ENCODE results near the gene SHCBP1L.

SHCBP1L gene

DNA sequence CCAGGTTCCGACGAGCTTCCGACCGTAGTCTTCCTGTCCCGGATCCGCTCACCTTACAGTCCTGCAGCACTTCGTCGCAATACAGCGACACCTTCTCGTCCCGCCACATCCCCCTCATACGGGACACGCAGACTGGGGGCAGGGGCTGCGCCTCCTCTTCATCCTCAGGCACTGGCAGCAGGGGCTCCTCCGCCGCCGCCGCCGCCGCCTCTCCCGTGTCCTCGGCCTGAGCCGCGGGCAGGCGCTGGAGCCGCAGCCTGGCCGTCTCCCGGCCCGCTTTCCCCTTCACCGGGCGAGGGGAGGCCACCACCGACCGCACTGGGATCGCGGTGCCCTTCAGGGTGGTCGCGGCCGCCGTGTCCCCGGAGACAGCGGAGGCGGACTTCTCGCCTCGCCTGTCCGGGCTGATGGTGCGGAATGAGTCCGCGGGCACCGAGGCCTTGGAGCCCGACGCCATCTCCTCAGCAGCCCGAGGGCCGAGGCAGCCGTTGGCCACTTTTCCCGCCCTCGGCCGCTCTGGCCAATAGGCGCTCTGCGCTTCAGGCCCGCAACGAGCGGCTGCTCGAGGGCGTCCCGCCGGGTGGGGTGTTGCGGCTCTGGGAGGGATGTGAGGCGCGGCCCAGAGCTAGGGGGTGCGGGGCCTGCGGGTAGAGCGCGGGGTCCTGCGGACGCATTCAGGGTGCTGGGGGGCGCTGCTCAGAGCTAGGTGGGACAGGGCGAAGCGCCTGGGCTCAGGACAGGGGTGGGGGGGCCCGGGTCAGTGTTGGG, at the start of gene SHCBP1L:
Gene SHCBP1L (minus strand): TSS at position 490 of the 768 bp plus-strand sequence. CDS start 33 bp downstream, at position 457.
- DNase-seq (ENCODE audit: low spot score), result no peak

DNA sequence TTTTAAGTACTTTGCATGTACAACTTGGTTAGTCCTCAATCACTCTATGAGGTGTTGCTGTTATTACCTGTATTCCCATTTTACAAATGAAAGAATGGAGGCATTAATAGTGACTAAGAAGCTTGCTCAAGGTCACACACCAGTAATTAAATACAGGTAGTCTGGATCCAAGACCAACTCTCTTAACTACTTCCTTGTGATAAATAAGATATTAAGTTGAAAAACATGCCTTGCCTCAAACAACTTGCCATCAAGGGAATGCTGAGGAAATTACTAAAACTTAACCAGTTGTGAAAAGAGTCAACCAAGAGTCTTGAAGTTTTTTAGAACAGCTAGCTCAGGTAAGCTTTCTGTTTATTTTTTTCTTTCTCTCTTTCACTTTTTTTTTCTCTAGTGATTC, 49.3 kb upstream of the SHCBP1L start:
- DNase-seq (ENCODE audit: low spot score), result no peak

DNA sequence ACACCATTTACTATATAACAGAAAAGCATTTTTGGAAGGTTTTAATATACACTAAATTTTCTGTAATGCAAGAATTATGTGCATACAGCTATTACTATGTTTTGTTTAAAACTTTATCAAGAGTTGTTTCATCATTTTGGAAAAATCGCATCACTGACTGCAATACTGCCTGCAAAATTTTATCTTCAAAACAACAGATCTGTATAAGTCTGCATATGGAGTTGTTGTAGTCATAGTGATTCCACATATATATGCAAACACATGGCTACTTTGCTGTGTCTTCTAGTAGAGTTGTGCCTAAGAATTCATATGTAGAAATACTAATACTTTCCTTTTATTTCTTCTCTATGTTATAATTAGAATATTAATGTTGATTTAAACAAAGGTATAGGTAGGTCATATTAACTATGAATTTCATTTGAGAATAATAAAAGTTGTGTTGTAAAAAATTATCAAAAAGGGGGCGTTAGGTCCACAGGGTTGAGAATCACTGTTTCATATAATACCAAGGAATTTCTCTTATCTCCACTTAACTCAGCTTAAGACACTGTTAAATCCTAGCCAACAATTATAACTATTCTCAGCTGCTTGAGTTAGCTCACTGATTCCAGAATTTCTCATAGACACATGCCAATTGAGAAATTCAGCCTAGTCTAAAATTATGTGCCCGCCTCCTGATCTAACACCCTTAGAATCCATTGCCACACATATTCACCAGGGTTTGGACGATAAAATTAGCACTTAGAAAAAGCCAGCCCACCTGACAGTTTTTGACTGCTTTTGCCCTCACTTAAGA, 47.4 kb upstream of the SHCBP1L start:
- DNase-seq (ENCODE audit: low spot score), result no peak

- DNase-seq (ENCODE audit: low spot score), result no peak
Observed at GRCh38 chr1:182998482-182998881, 45.5 kb upstream of the SHCBP1L start.

DNA sequence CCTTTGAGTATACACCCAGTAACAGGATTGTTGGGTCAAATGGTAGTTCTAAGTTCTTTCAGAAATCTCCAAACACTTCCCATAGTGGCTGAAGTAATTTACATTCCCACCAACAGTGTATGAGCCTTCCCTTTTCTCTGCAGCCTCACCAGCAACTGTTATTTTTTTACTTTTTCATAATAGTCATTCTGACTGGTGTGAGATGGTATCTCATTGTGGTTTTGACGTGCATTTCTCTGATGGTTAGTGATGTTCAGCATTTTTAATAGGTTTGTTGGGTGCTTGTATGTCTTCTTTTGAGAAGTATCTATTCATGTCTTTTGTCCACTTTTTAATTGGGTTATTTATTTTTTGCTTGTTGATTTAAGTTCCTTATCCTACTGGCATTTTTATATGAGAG, 43.9 kb upstream of the SHCBP1L start:
- DNase-seq (ENCODE audit: low spot score), result no peak

DNA sequence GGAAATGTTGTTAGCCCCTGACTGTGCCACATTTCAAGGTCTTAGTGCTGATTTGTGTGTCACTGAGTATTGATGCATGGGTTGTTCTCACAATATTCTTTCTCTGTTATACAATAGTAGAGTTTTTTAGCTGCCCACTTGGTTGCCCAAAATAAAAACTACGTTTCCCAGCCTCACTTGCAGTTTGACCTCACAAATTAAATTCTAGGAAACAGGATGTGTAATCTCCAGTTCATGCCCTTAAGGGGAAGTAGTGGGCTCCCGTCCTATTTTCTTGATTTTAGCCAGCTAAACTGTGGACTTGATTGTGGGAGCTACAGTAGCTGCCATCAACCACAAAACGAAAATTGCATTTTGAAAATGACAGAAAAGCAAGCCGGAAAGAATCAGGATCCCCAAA, 42.9 kb upstream of the SHCBP1L start:
- no peak for DNase-seq (ENCODE audit: low spot score)

GRCh38 chr1:182993746-182994145, 40.8 kb upstream of the SHCBP1L start:
- DNase-seq (ENCODE audit: low spot score), result no peak

DNA sequence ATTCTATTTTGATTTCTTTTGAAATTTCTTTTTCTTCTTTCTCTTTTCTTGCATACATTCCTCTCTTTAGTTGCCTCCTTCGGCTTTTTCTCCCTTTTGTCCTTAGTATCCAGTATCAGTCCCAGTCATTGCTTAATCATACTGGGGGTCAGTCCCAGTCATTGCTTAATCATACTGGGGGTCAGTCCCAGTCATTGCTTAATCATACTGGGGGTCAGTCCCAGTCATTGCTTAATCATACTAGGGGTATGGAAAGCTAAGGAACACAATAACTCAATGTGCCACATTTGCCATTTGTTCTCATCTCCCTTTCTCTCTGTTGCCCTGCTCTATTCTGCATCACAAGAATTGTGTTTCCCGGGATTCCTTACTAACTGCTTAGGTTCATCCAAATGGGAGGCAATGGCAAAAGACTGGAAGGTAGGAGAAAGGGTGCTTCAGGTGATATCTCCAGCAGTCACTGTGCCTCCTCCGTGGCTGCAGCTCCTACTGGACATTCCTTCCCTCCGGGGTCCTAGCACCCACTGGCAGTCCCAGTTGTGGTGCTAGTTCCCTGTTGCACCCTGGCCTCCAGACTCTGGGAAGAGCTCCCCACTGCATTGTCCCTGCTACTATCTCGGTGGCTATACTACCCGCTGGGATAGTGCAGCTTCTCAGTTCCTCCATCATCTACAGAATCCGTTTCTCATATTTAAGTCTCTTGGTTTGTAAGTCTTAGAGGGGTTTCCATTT, 37.6 kb upstream of the SHCBP1L start:
- no peak for DNase-seq (ENCODE audit: low spot score)

GRCh38 chr1:182985876-182986275, 32.9 kb upstream of the SHCBP1L start:
- no peak for DNase-seq (ENCODE audit: low spot score)

- DNase-seq (ENCODE audit: low spot score), result no peak
Observed at GRCh38 chr1:182984621-182985020, 31.7 kb upstream of the SHCBP1L start.

DNA sequence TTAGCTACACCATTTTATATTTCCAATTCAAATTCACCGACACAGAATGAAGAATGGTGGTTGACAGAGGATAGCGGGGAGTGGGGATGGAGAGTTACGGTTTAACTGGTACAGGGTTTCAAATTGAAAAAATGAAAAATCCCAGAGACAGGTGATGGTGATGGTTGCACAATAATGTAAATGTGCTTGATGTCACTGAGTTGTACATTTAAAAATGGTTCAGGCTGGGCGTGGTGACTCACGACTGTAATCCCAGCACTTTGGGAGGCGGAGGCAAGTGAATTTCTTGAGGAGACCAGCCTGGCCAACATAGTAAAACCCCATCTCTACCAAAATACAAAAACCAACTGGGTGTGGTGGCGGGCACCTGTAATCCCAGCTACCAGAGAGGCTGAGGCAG, 31.2 kb upstream of the SHCBP1L start:
- no peak for DNase-seq (ENCODE audit: low spot score)

GRCh38 chr1:182978151-182978853, 25.3 kb upstream of the SHCBP1L start:
- no peak for DNase-seq (ENCODE audit: low spot score)

GRCh38 chr1:182977480-182977879, 24.5 kb upstream of the SHCBP1L start:
- DNase-seq (ENCODE audit: low spot score), result no peak

DNA sequence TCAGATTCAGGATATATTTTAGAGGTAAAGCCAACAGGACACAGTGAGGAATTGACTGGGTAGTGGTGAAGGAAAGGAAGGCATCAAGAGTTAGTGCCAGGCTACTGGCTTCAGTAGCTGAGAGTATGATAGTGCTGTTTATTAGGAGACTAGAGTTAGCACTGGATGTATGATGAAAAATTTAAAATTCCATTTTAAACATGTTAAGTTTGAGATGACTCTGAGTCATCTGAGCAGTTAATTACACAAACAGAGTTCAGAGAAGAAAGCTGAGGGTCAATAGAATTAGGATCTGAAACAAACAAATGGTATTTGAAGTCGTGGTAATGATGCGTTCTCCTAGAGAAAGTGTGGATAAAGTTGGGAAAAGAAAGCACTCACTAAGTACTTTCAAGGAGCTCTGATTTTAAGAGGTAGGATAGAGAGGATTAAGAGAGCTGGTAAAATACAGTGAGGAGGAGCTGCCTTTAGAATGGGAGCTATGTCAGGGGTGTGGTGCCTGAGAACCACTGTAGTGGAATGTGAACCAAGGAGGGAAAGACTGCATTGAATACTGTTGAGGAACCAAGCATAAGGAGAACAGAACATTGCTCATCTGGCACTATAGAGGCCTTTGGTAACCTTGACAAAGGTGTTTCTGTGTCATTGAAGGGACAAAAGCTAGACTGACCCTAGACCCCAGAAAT, 21.7 kb upstream of the SHCBP1L start:
- DNase-seq (ENCODE audit: low spot score), result no peak

- DNase-seq (ENCODE audit: low spot score), result no peak
Observed at GRCh38 chr1:182972829-182973228, 19.9 kb upstream of the SHCBP1L start.

- no peak for DNase-seq (ENCODE audit: low spot score)
Observed at GRCh38 chr1:182972231-182972630, 19.3 kb upstream of the SHCBP1L start.

DNA sequence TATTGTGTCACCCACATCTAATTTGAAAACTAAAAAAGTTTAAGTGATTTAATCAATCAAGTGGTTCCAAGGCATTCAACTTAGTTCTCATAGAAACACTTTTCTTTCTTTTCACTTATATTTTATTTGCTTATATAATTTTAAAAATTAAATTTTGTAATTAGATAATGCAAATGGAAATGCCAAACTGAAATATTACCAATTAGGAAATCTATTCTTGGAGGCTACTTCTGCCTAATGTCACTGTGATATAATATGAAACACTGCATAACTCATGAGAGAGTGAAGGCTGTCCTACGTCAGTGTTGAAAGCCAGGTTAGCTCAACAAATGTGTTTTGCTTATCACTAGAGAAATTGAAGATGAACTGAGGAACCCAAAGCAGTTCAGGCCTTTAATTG, 18.3 kb upstream of the SHCBP1L start:
- DNase-seq (ENCODE audit: low spot score), result no peak

GRCh38 chr1:182968836-182969734, 16.1 kb upstream of the SHCBP1L start:
- DNase-seq (ENCODE audit: low spot score), result no peak

GRCh38 chr1:182968151-182968741, 15.3 kb upstream of the SHCBP1L start:
- no peak for DNase-seq (ENCODE audit: low spot score)

DNA sequence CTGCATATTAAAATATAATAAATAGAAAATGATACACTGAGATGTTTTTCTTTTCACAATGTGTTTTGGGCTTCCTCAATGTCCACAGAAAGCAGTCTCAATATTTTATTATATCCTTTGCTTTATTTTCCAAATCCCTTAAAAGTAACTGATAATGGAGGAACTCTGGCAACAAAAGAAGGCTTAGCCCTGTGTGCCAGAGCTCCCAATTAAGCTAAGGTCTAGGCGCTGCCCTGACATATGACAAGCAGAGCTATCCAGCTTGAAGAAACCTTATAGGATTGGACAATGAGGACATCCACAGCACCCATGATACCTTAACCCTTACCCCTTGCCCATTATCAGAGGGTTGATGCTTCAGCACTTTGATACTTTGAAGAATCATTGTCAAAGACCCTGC, 12.9 kb upstream of the SHCBP1L start:
- DNase-seq (ENCODE audit: low spot score), result no peak

Measured in pons (tissue), 1 donor.